HG03575 (cell line): Measurements from ENCODE around the gene CPED1.

Experiments
- ATAC-seq: cut with Tn5 transposase; IDR thresholded peaks from one replicate; pipeline ENCODE4 v1.9.1; 2021; ENCODE audit not compliant: unreplicated experiment, insufficient number of reproducible peaks, low FRiP score; ENCODE audit errors: extremely low read depth

Gene CPED1

GRCh38 chr7:120988591-120989256 lies at the start of gene CPED1:
Gene CPED1 (plus strand): TSS chr7:120988711. CDS start chr7:120989622, 911 bp downstream.
- no peak for ATAC-seq

GRCh38 chr7:120939345-120939744 lies 49.2 kb upstream of the CPED1 start:
- no peak for ATAC-seq

GRCh38 chr7:120941064-120941463 lies 47.4 kb upstream of the CPED1 start:
- ATAC-seq, result peak; percentile 50

- ATAC-seq, result no peak
These were observed 46.7 kb upstream of the CPED1 start for GRCh38 chr7:120941856-120942255.

GRCh38 chr7:120942861-120943260 lies 45.6 kb upstream of the CPED1 start:
- ATAC-seq, result no peak

- ATAC-seq, result no peak
These were observed 43.5 kb upstream of the CPED1 start for GRCh38 chr7:120944826-120945562.

- no peak for ATAC-seq
These were observed 40.5 kb upstream of the CPED1 start for GRCh38 chr7:120947980-120948379.

- no peak for ATAC-seq
These were observed 39.1 kb upstream of the CPED1 start for GRCh38 chr7:120949393-120949911.

GRCh38 chr7:120949998-120950538 lies 38.4 kb upstream of the CPED1 start:
- ATAC-seq, result no peak

- peak; percentile 97 for ATAC-seq
These were observed 37.8 kb upstream of the CPED1 start, which contains the start of gene ING3 for GRCh38 chr7:120950539-120951308. Gene ING3 (plus strand): TSS chr7:120950777. CDS start chr7:120950897, 120 bp downstream.

GRCh38 chr7:120951309-120951699 lies 37.2 kb upstream of the CPED1 start:
- ATAC-seq, result no peak

GRCh38 chr7:120951826-120952225 lies 36.7 kb upstream of the CPED1 start:
- no peak for ATAC-seq

- ATAC-seq, result peak; percentile 19
These were observed 32.8 kb upstream of the CPED1 start for GRCh38 chr7:120955577-120956149.

- ATAC-seq, result no peak
These were observed 28.5 kb upstream of the CPED1 start for GRCh38 chr7:120959929-120960484.

GRCh38 chr7:120960714-120961113 lies 27.8 kb upstream of the CPED1 start:
- ATAC-seq, result no peak

- ATAC-seq, result no peak
These were observed 26.8 kb upstream of the CPED1 start for GRCh38 chr7:120961638-120962173.

GRCh38 chr7:120964088-120964487 lies 24.4 kb upstream of the CPED1 start:
- ATAC-seq, result no peak

- ATAC-seq, result no peak
These were observed 21.6 kb upstream of the CPED1 start for GRCh38 chr7:120966961-120967360.
